NCI-H69 (cell line): Measurements from ENCODE around the gene ISOC1.

Experiments
- DNase-seq: peaks from one replicate; lab custom pipeline; 2025; lab: John Stamatoyannopoulos, UW

Gene ISOC1

GRCh38 chr5:129094924-129095899 lies 663 bp downstream of the ISOC1 start:
- DNase-seq = peak; percentile 80

- DNase-seq = peak; percentile 16
These were observed 1.9 kb downstream of the ISOC1 start for GRCh38 chr5:129096382-129096991.

- DNase-seq = no peak
These were observed 3.1 kb downstream of the ISOC1 start for GRCh38 chr5:129097498-129098296.

- peak; percentile 6 for DNase-seq
These were observed 4.1 kb downstream of the ISOC1 start for GRCh38 chr5:129098488-129099183.

- DNase-seq = no peak
These were observed 4.6 kb downstream of the ISOC1 start for GRCh38 chr5:129099184-129099569.

GRCh38 chr5:129101794-129102193 lies 7.2 kb downstream of the ISOC1 start:
- DNase-seq = no peak

GRCh38 chr5:129103397-129103796 lies 8.8 kb downstream of the ISOC1 start:
- no peak for DNase-seq

GRCh38 chr5:129104915-129105455 lies 10.4 kb downstream of the ISOC1 start:
- no peak for DNase-seq

GRCh38 chr5:129107637-129108036 lies 13.1 kb downstream of the ISOC1 start:
- no peak for DNase-seq

GRCh38 chr5:129110742-129111141 lies 16.2 kb downstream of the ISOC1 start:
- DNase-seq = no peak

- no peak for DNase-seq
These were observed 16.8 kb downstream of the ISOC1 start for GRCh38 chr5:129111351-129111750.

- DNase-seq = no peak
These were observed 17.7 kb downstream of the ISOC1 start for GRCh38 chr5:129112295-129112694.

- no peak for DNase-seq
These were observed 19.3 kb downstream of the ISOC1 start for GRCh38 chr5:129113867-129114266.

GRCh38 chr5:129114539-129115193 lies 20.1 kb downstream of the ISOC1 start:
- no peak for DNase-seq

- no peak for DNase-seq
These were observed 21.1 kb downstream of the ISOC1 start for GRCh38 chr5:129115680-129116079.

GRCh38 chr5:129116797-129117196 lies 22.2 kb downstream of the ISOC1 start:
- DNase-seq = peak; percentile 20

- peak; percentile 9 for DNase-seq
These were observed 23.9 kb downstream of the ISOC1 start for GRCh38 chr5:129118405-129118804.

- DNase-seq = no peak
These were observed 24.3 kb downstream of the ISOC1 start for GRCh38 chr5:129118826-129119225.

- no peak for DNase-seq
These were observed 25.6 kb downstream of the ISOC1 start for GRCh38 chr5:129120158-129120581.

GRCh38 chr5:129122560-129122959 lies 28.0 kb downstream of the ISOC1 start:
- DNase-seq = no peak

GRCh38 chr5:129124608-129125007 lies 30.1 kb downstream of the ISOC1 start:
- DNase-seq = no peak
